Stomach (tissue), 9 donors: ENCODE results near the gene GRAMD4. TPM values are rescaled to one million over a fixed set of nuclear protein-coding genes. Genes with fewer than 3 reads are reported as not detected.

Experiments used
- DNase-seq, 2 donors: peaks; one replicate each; pipeline versions ENCODE4 v3.0.0 to v3.0.0-alpha.2; 2013 to 2019
- H3K27ac ChIP-seq, 5 donors: fragments of 200-600 bp in 4 of 5; sonication (generic) in 4 of 5; one replicate each; pipeline ENCODE4 v1.5.1; 2013 to 2019; ENCODE audit warnings: mild to moderate bottlenecking in 1 of 5, moderate library complexity in 1 of 5
- H3K27me3 ChIP-seq, 3 donors: fragments of 200-600 bp; sonication (generic); one replicate each; pipeline ENCODE4 v1.5.1; 2017 to 2019; ENCODE audit warnings: mixed run types in 1 of 3
- H3K36me3 ChIP-seq, 4 donors: fragments of 200-600 bp; sonication (generic); 1 replicate in 3 of 4; 2 replicates in 1 of 4; pipeline ENCODE4 v1.5.1; 2016 to 2019
- H3K4me1 ChIP-seq, 4 donors: fragments of 200-600 bp; sonication (generic); one replicate each; pipeline ENCODE4 v1.5.1; 2016 to 2019
- H3K4me3 ChIP-seq, 4 donors: fragments of 200-600 bp; sonication (generic) in 3 of 4; one replicate each; pipeline ENCODE4 v1.5.1; 2016 to 2019; ENCODE audit warnings: mild to moderate bottlenecking in 1 of 4
- H3K9me3 ChIP-seq, 4 donors: fragments of 200-600 bp; sonication (generic); one replicate each; pipeline ENCODE4 v1.5.1; 2016 to 2019
- CTCF ChIP-seq, 7 experiments: fragments of 450-650 bp in 4 of 7; fragments of 200-600 bp in 3 of 7; sonication (generic) in 3 of 7; IDR thresholded peaks; one replicate each; pipeline ENCODE4 v1.5.1; 2016 to 2019; ENCODE audit warnings: antibody characterized with exemption in 7 of 7, control low read depth in 2 of 7, mild to moderate bottlenecking in 1 of 7
- EP300 ChIP-seq: sonication (generic); formaldehyde crosslinking; IDR thresholded peaks from one replicate; pipeline ENCODE4 v1.6.1; 2017; ENCODE audit warnings: antibody characterized with exemption
- POLR2A ChIP-seq, 4 donors: fragments of 450-650 bp; IDR thresholded peaks; one replicate each; pipeline ENCODE4 v1.6.1; 2016; ENCODE audit warnings: antibody characterized with exemption in 4 of 4, control low read depth in 2 of 4, mild to moderate bottlenecking in 1 of 4, moderate library complexity in 1 of 4
- POLR2AphosphoS5 ChIP-seq, 3 donors: sonication (generic); formaldehyde crosslinking; IDR thresholded peaks; one replicate each; pipeline ENCODE4 v1.6.1; 2016; ENCODE audit warnings: antibody characterized with exemption in 3 of 3
- WGBS, 5 donors: extraction: QIAGEN DNeasy Blood & Tissue Kit in 3 of 5; methylation state at CpG; one replicate each; pipeline versions ENCODE4 v1.1.5 to v1.1.7; 2013 to 2018; 5-methylcytosine and 5-hydroxymethylcytosine counted together
- intact Hi-C: fragments of 100-400 bp; cut with DNase I; formaldehyde crosslinking; loops from one replicate; pipeline ENCODE4 v1.15.1; 2023; ENCODE audit warnings: low total_unique reads
- polyA plus RNA-seq, 3 donors: library from polyadenylated mRNA; stranded (reverse); fragments of 200-250 nt; gene quantifications; one replicate each; pipeline ENCODE4 v1.2.3, GENCODE V29; 2013
- total RNA-seq, 5 donors: library from RNA; depleted of rRNA; stranded (reverse); fragments of >200 nt; gene quantifications; one replicate each; pipeline versions ENCODE4 v1.1.0 to v1.2.3, GENCODE V29; 2014 to 2016
- donor health status: healthy with polysubstance abuse.
- donor health status: Bipolar disorder and iron deficiency.
- donor health status: healthy.

Gene GRAMD4
- total and polyA plus RNA-seq, 8 donors = 7.4 to 452 (median 21.0) TPM

GRCh38 chr22:46675479-46675878, 55.3 kb downstream of the GRAMD4 start:
- H3K4me1 ChIP-seq = peaks cover 4 to 26% (median 15%) of the 10 kb centered on the region in 4 donors
- 88 to 96% (median 94%) methylated on average over 13 of the region's 13 CpGs for WGBS, 5 donors
- H3K27ac ChIP-seq = no peak overlapping the region
- H3K9me3 ChIP-seq = no peaks in the 10 kb centered on the region
- intact Hi-C loops = no loop called here
- H3K36me3 ChIP-seq = peaks cover 21 to 83% (median 69%) of the 10 kb centered on the region in 4 donors
- DNase-seq = no peak
- H3K27me3 ChIP-seq = no peaks in the 10 kb centered on the region
- TF ChIP-seq EP300 = no peak
- no peak for TF ChIP-seq POLR2AphosphoS5 (IDR thresholded peaks at IDR 0.05)
- no peak for TF ChIP-seq CTCF (IDR thresholded peaks at IDR 0.05)
- no peak for TF ChIP-seq POLR2A (IDR thresholded peaks at IDR 0.05)
- H3K4me3 ChIP-seq = no peak overlapping the region

GRCh38 chr22:46675938-46676337, 55.8 kb downstream of the GRAMD4 start:
- TF ChIP-seq CTCF (IDR thresholded peaks at IDR 0.05) (no peak), POLR2A (IDR thresholded peaks at IDR 0.05) (no peak), EP300 (no peak), POLR2AphosphoS5 (IDR thresholded peaks at IDR 0.05) (no peak)
- H3K4me1 ChIP-seq = peaks cover 4 to 26% (median 15%) of the 10 kb centered on the region in 4 donors
- H3K36me3 ChIP-seq = peaks cover 20 to 78% (median 65%) of the 10 kb centered on the region in 4 donors
- no peak overlapping the region for H3K27ac ChIP-seq
- no peaks in the 10 kb centered on the region for H3K9me3 ChIP-seq
- H3K27me3 ChIP-seq = no peaks in the 10 kb centered on the region
- no peak overlapping the region for H3K4me3 ChIP-seq
- DNase-seq = no peak
- WGBS, 5 donors = 86 to 92% (median 87%) methylated on average over 12 to 16 of the region's 16 CpGs
- intact Hi-C loops = no loop called here

- no peak for TF ChIP-seq EP300
- no peak for TF ChIP-seq POLR2AphosphoS5 (IDR thresholded peaks at IDR 0.05)
- no peak for TF ChIP-seq CTCF (IDR thresholded peaks at IDR 0.05)
- no peak for TF ChIP-seq POLR2A (IDR thresholded peaks at IDR 0.05)
- Histone ChIP-seq H3K4me3 (no peak overlapping the region), H3K9me3 (no peaks in the 10 kb centered on the region), H3K4me1 (peaks cover 4 to 26% (median 15%) of the 10 kb centered on the region in 4 donors), H3K27ac (no peak overlapping the region), H3K27me3 (no peaks in the 10 kb centered on the region), H3K36me3 (peaks cover 17 to 74% (median 62%) of the 10 kb centered on the region in 4 donors)
- intact Hi-C loops = no loop called here
- no peak for DNase-seq
- 88 to 94% (median 89%) methylated on average over 12 to 15 of the region's 15 CpGs; no CpG with 5 or more reads in 1 of the 5 donors for WGBS, 5 donors
Observed at GRCh38 chr22:46676479-46676878, 56.3 kb downstream of the GRAMD4 start.

DNA sequence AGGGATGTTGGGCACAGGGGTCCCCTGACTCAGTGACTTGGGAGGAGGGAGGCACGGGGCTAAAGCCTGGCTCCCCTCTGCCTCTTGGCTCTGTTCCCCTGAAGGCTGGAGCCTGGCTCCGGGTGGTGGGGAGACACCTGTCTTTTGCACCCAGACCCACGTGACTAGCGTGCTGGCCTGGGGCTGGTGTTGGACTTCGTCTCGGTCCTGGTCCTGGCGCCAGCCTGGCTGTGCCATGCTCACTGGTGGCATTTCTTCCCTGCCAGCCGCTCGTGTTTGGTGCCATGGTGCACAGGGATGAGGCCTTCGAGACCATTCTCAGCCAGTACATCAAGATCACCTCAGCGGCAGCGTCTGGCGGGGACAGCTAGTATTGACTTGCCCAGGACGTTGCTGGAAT, 56.7 kb downstream of the GRAMD4 start:
- WGBS, 5 donors = 80 to 89% (median 87%) methylated on average over 8 to 14 of the region's 14 CpGs
- Histone ChIP-seq H3K4me3 (no peak overlapping the region), H3K36me3 (peaks cover 17 to 71% (median 62%) of the 10 kb centered on the region in 4 donors), H3K27me3 (no peaks in the 10 kb centered on the region), H3K27ac (no peak overlapping the region), H3K4me1 (peaks cover 4 to 26% (median 14%) of the 10 kb centered on the region in 4 donors), H3K9me3 (no peaks in the 10 kb centered on the region)
- no peak for DNase-seq
- intact Hi-C loops = no loop called here
- no peak for TF ChIP-seq EP300
- TF ChIP-seq POLR2AphosphoS5 (IDR thresholded peaks at IDR 0.05) = no peak
- no peak for TF ChIP-seq CTCF (IDR thresholded peaks at IDR 0.05)
- TF ChIP-seq POLR2A (IDR thresholded peaks at IDR 0.05) = no peak
